Ovary (tissue), 9 donors: ENCODE measurements around the gene MDM2. TPM values are rescaled to one million over a fixed set of nuclear protein-coding genes. Genes with fewer than 3 reads are reported as not detected.
"Not testable (repeated sequence)": the region's sequence is repeated elsewhere in the genome, so short reads cannot be mapped to it uniquely, and the experiment has no call there.

ENCODE experiments used
- DNase-seq, 5 donors: peaks; one replicate each; pipeline ENCODE4 v3.0.0-alpha.2; 2019 to 2020
- H3K27ac ChIP-seq, 2 donors: fragments of 200-600 bp; one replicate each; pipeline versions ENCODE4 v1.5.1 to v1.8.0; 2019 to 2022
- H3K27me3 ChIP-seq: fragments of 200-600 bp; one replicate; pipeline ENCODE4 v1.8.0; 2022
- H3K36me3 ChIP-seq: fragments of 200-600 bp; sonication (generic); one replicate; pipeline ENCODE4 v1.5.1; 2019
- H3K4me1 ChIP-seq: one replicate; pipeline ENCODE4 v1.8.1; 2013; ENCODE audit warnings: mild to moderate bottlenecking, moderate library complexity; ENCODE audit not compliant: insufficient read depth
- H3K4me3 ChIP-seq: fragments of 200-600 bp; sonication (generic); one replicate; pipeline ENCODE4 v1.5.1; 2017
- H3K9me3 ChIP-seq, 2 donors: fragments of 200-600 bp in 1 of 2; sonication (generic) in 1 of 2; one replicate each; pipeline versions ENCODE4 v1.5.1 to v1.8.1; 2013 to 2019; ENCODE audit warnings: mild to moderate bottlenecking in 1 of 2, moderate library complexity in 1 of 2
- EP300 ChIP-seq: sonication (generic); formaldehyde crosslinking; IDR thresholded peaks from one replicate; pipeline ENCODE4 v1.6.1; 2017; ENCODE audit warnings: antibody characterized with exemption
- POLR2A ChIP-seq: fragments of 450-650 bp; IDR thresholded peaks from one replicate; pipeline ENCODE4 v1.6.1; 2017; ENCODE audit warnings: antibody characterized with exemption, mild to moderate bottlenecking, moderate library complexity
- WGBS, 3 donors: extraction: QIAGEN DNeasy Blood & Tissue Kit in 1 of 3; methylation state at CpG; one replicate each; pipeline versions ENCODE4 v1.1.5 to v1.1.7; 2013 to 2017; 5-methylcytosine and 5-hydroxymethylcytosine counted together
- intact Hi-C, 4 donors: fragments of 100-400 bp; cut with DNase I; formaldehyde crosslinking; loops; one replicate each; pipeline versions ENCODE4 v1.11.0 to v1.15.1; 2022 to 2023
- polyA plus RNA-seq, 2 donors: library from polyadenylated mRNA; stranded (reverse); fragments of 200-250 nt in 1 of 2; fragments of 350-450 nt in 1 of 2; fragmentation: Illumina TruSeq in 1 of 2; extraction: RNeasy Lipid Tissue Mini Kit (QIAGEN cat#74804) in 1 of 2; gene quantifications; one replicate each; pipeline ENCODE4 v1.2.3, GENCODE V29; 2013 to 2014
- total RNA-seq, 7 donors: library from RNA; depleted of rRNA in 2 of 7; stranded (reverse); fragments of >200 nt in 2 of 7; fragmentation: NEBNext Ultra II Directional in 3 of 7; extraction: Animal tissue kit (Norgen Biotek cat#: 25700) in 3 of 7; gene quantifications; one replicate each; pipeline versions ENCODE4 v1.1.0 to v1.2.4, GENCODE V29; 2016 to 2023
- TF ChIP-seq, protein P1 (sequence below), 3 donors: fragments of 450-650 bp in 2 of 3; fragments of 200-600 bp in 1 of 3; IDR thresholded peaks; one replicate each; pipeline versions ENCODE4 v1.5.1 to v1.8.0; 2016 to 2022; ENCODE audit warnings: antibody characterized with exemption in 3 of 3, mild to moderate bottlenecking in 1 of 3
- donor health status: DM: no; HTN: no; CAD: no; lungs with moderate emphysema.
- donor health status: DM: no; HTN: no; CAD: no.
- donor health status: Bipolar disorder and iron deficiency.
- donor health status: DM: yes; HTN: yes; CAD: no.
- donor health status: DM: no; HTN: no; CAD: no.
- donor health status: DM: yes; HTN: yes; CAD: no.

MDM2 gene
- total and polyA plus RNA-seq, 9 donors: 14.1 to 101 (median 68.4) TPM

DNA sequence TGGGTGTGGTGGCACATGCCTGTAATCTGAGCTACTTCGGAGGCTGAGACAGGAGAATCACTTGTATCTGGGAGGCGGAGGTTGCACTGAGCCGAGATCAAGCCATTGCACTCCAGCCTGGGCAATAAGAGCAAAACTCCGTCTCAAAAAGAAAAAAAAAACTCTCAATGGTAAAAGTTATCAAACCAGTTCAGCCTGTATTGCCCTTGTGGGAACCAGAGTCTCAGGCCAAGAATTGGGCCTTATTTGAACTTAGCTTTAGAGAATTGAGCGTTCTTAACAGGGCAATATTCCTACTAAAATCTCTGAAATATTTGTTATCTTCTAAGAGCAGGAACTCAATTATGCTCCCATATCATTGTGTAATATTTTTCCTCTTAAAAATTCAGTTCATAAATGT, 7.7 kb upstream of the MDM2 start:
- Histone ChIP-seq H3K4me1 (no peaks in the 10 kb centered on the region), H3K27ac (no peak overlapping the region), H3K4me3 (no peak overlapping the region), H3K36me3 (no peaks in the 10 kb centered on the region), H3K27me3 (no peaks in the 10 kb centered on the region), H3K9me3 (no peaks in the 10 kb centered on the region)
- intact Hi-C loops: loop anchor here in 1 of 4 donors (10.0 kb wide), 1 partner anchor 55 kb away; the partner anchor contains the start of gene SLC35E3
- no peak for TF ChIP-seq POLR2A
- TF ChIP-seq EP300: no peak
- TF ChIP-seq, protein P1, sequence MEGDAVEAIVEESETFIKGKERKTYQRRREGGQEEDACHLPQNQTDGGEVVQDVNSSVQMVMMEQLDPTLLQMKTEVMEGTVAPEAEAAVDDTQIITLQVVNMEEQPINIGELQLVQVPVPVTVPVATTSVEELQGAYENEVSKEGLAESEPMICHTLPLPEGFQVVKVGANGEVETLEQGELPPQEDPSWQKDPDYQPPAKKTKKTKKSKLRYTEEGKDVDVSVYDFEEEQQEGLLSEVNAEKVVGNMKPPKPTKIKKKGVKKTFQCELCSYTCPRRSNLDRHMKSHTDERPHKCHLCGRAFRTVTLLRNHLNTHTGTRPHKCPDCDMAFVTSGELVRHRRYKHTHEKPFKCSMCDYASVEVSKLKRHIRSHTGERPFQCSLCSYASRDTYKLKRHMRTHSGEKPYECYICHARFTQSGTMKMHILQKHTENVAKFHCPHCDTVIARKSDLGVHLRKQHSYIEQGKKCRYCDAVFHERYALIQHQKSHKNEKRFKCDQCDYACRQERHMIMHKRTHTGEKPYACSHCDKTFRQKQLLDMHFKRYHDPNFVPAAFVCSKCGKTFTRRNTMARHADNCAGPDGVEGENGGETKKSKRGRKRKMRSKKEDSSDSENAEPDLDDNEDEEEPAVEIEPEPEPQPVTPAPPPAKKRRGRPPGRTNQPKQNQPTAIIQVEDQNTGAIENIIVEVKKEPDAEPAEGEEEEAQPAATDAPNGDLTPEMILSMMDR (IDR thresholded peaks at IDR 0.05): no peak
- WGBS, 3 donors: 93 to 95% (median 94%) methylated on average over 5 of the region's 5 CpGs
- no peak for DNase-seq

DNA sequence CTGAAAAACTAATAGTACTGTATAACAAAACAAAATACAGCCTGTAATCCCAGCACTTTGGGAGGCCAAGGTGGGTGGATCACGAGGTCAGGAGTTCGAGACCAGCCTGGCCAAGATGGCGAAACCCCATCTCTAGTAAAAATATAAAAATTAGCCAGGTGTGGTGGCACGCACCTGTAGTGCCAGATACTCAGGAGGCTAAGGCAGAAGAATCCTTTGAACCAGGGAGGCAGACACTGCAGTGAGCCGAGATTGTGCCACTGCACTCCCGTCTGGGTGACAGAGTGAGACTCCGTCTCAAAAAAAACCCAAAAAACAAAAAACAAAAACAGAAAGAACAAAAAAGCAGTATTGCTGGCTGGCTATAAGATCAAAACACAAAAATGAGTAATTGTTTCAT, 6.9 kb upstream of the MDM2 start:
- not testable (repeated sequence) for H3K4me1 ChIP-seq, H3K36me3 ChIP-seq, H3K4me3 ChIP-seq, DNase-seq, H3K27me3 ChIP-seq, H3K9me3 ChIP-seq, H3K27ac ChIP-seq
- intact Hi-C loops: loop anchor here in 1 of 4 donors (10.0 kb wide), 1 partner anchor 56 kb away; the partner anchor contains the start of gene SLC35E3
- WGBS, 3 donors: 91 to 95% (median 93%) methylated on average over 7 of the region's 7 CpGs

DNA sequence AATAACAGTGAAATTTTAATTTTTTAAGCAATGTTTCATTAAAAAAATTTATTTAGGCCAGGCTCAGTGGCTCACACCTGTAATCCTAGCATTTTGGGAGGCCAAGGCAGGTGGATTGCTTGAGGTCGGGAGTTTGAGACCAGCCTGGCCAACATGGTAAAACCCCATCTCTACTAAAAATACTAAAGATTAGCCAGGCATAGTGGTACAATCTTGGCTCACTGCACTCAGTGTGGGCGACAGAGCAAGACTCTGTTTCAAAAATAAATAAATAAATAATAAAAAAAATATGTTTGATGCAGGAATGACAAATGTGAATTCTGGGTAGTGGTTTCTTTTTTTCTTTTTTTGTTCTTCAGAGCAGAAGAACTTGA, 5.6 kb upstream of the MDM2 start:
- not testable (repeated sequence) for DNase-seq, H3K27me3 ChIP-seq, H3K4me3 ChIP-seq, H3K4me1 ChIP-seq, H3K9me3 ChIP-seq, H3K27ac ChIP-seq, H3K36me3 ChIP-seq
- 79 to 88% (median 82%) methylated on average over 2 of the region's 2 CpGs for WGBS, 3 donors
- intact Hi-C loops: loop anchor here in 1 of 4 donors (10.0 kb wide), 1 partner anchor 58 kb away; the partner anchor contains the start of gene SLC35E3

DNA sequence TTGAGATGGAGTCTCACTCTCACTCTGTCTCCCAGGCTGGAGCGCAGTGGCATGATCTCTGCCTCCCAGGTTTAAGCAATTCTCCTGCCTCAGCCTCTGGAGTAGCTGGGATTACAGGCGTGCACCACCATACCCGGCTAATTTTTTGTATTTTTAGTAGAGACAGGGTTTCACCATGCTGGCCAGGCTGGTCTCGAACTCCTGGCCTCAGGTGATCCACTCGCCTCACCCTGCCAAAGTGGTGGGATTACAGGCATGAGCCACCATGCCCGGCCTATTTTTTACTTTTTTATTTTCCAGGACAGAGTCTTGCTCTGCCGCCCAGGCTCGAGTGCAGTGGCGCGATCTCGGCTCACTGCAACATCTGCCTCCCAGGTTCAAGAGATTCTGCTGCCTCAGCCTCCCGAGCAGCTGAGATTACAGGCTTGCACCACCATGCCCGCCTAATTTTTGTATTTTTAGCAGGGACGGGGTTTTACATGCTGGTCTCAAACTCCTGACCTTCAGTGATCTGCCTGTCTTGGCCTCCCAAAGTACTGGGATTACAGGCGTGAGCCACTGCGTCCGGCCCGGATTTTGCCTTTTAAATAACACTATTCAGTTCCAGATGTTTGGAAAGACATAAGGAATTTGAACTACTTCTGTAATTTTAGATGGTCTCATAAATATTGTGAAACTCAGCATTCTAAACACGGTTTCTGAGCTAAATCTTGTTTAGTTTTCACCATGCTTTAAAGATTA, 4.9 kb upstream of the MDM2 start:
- H3K27me3 ChIP-seq, DNase-seq, H3K36me3 ChIP-seq, H3K9me3 ChIP-seq, H3K4me1 ChIP-seq, H3K4me3 ChIP-seq, H3K27ac ChIP-seq: not testable (repeated sequence)
- intact Hi-C loops: loop anchor here in 1 of 4 donors (10.0 kb wide), 1 partner anchor 58 kb away; the partner anchor contains the start of gene SLC35E3
- WGBS, 3 donors: 79 to 88% (median 82%) methylated on average over 19 of the region's 19 CpGs

DNA sequence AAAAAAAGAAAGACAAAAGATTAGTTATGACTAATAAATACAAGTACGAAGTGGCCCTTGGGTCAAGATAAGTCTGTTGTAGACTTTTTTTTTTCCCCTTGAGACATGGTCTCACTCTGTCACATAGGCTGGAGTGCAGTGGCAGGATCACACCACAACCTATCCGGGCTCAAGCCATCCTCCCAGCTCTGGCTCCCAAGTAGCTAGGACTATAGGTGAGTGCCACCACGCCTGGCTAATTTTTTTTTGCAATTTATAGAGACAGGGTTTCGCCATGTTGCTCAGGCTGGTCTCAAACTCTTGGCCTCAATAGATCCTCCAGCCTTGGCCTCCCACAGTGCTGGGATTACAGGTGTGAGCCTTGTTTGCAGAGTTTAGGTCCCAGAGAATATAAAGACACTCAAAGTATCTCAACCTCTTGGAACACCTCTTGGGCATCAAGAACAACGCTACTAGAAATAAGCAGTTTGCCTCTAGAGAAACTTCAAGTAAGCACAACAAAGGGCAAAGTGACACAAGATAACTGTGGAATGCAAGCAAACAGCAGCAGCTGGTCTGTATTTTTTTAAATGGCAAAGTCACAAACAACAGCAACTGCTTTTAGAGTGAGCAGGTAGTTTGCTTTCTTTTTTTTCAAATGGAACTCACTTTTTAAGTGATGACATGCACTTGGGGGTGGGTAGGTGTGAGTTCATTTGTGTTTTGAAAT, 3.9 kb upstream of the MDM2 start:
- DNase-seq: no peak
- no peaks in the 10 kb centered on the region for H3K36me3 ChIP-seq
- intact Hi-C loops: loop anchor here in 1 of 4 donors (10.0 kb wide), 1 partner anchor 59 kb away; the partner anchor contains the start of gene SLC35E3
- H3K4me1 ChIP-seq: no peaks in the 10 kb centered on the region
- 77 to 83% (median 81%) methylated on average over 5 of the region's 5 CpGs for WGBS, 3 donors
- H3K27me3 ChIP-seq: no peaks in the 10 kb centered on the region
- H3K4me3 ChIP-seq: no peak overlapping the region
- TF ChIP-seq, protein P1 (IDR thresholded peaks at IDR 0.05): no peak
- TF ChIP-seq EP300 (no peak), POLR2A (no peak)
- H3K9me3 ChIP-seq: no peaks in the 10 kb centered on the region
- H3K27ac ChIP-seq: no peak overlapping the region
